ENCODE data around the gene HTT. TPM values are rescaled to one million over a fixed set of nuclear protein-coding genes. Genes with fewer than 3 reads are reported as not detected.
A peak's percentile ranks its signal among the peaks of the same experiment; 100 is the strongest.

Gene HTT
- total RNA-seq, 1 experiment from 2014 or later = 64.4 TPM

GRCh38 chr4:3252831-3253641 is 178.6 kb downstream of the HTT start:
- no peaks in the 10 kb centered on the region for H3K23me2 ChIP-seq (ENCODE audit: insufficient read length, low read depth, low read length, poor library complexity, severe bottlenecking)
- H3K79me1 ChIP-seq (ENCODE audit: insufficient read depth, low read depth, low read length, poor library complexity, severe bottlenecking) = no peaks in the 10 kb centered on the region
- H3T11ph ChIP-seq (ENCODE audit: low read length) = no peak overlapping the region
- H3K27ac Mint-ChIP-seq = no peak overlapping the region; a peak in 1 of 7 replicates
- no peak overlapping the region for H3K4ac ChIP-seq (ENCODE audit: low read depth, low read length)
- H3K4me1 ChIP-seq (ENCODE audit: insufficient read depth, low read length) = no peaks in the 10 kb centered on the region; the same call in 1 of the 2 replicates
- H2AFZ ChIP-seq (ENCODE audit: low read length) = no peak overlapping the region
- H3K36me3 Mint-ChIP-seq (ENCODE audit: insufficient read depth in 1 of 3, low read depth in 3 of 3) = no peaks in the 10 kb centered on the region
- H2AK5ac ChIP-seq (ENCODE audit: insufficient read length, low read length) = no peak overlapping the region
- H3K9me3 ChIP-seq (ENCODE audit: control insufficient read depth, low read depth, low read length) = no peaks in the 10 kb centered on the region
- no peak overlapping the region for H4K8ac ChIP-seq (replicated peaks; ENCODE audit: insufficient read length, low read depth, low read length)
- no peaks in the 10 kb centered on the region for H3K27me3 ChIP-seq (ENCODE audit: insufficient read depth, low read length)
- H3K56ac ChIP-seq (ENCODE audit: insufficient read length, low read depth, low read length) = no peak overlapping the region
- no peak overlapping the region for H2BK12ac ChIP-seq (ENCODE audit: insufficient read length, low read depth, low read length)
- no peaks in the 10 kb centered on the region for H3K9me3 Mint-ChIP-seq
- no peak overlapping the region for H2BK5ac ChIP-seq (ENCODE audit: insufficient read length, low read length)
- peaks cover 4 to 11% of the 10 kb centered on the region in 2 experiments for H3K4me1 Mint-ChIP-seq
- no peak overlapping the region for H3K27ac ChIP-seq (ENCODE audit: insufficient read length, low read depth, low read length)
- H3K27me3 Mint-ChIP-seq (ENCODE audit: low read depth) = no peaks in the 10 kb centered on the region; the same call in 1 of the 2 replicates
- TF ChIP-seq CTCF (conservative IDR thresholded peaks at IDR 0.05) = no peak
- H2BK20ac ChIP-seq (ENCODE audit: low read depth, low read length, poor library complexity, severe bottlenecking) = no peak overlapping the region
- no peak overlapping the region for H4K5ac ChIP-seq (ENCODE audit: insufficient read length, low read depth, low read length)
- H3K9ac ChIP-seq (ENCODE audit: extremely low read depth, insufficient read length, low read length) = no peak overlapping the region
- H4K20me1 ChIP-seq (ENCODE audit: control insufficient read depth, insufficient read depth, insufficient read length) = peaks cover 4% of the 10 kb centered on the region
- WGBS (ENCODE audit: extremely low coverage, insufficient read length, low lambda C conversion rate) = no CpG with 5 or more reads among the region's 38 CpGs
- no peak overlapping the region for H3K18ac ChIP-seq (ENCODE audit: insufficient read length, low read depth, low read length)
- no peaks in the 10 kb centered on the region for H3K79me2 ChIP-seq (ENCODE audit: insufficient read depth, low read length)
- H3K23ac ChIP-seq (ENCODE audit: insufficient read length, low read depth, low read length) = no peak overlapping the region
- no peak overlapping the region for H4K91ac ChIP-seq (ENCODE audit: insufficient read length, low read depth, low read length)
- H2BK15ac ChIP-seq (ENCODE audit: low read depth, low read length) = no peak overlapping the region
- no peak overlapping the region for H2BK120ac ChIP-seq (ENCODE audit: low read depth, low read length, poor library complexity, severe bottlenecking)
- H3K4me3 Mint-ChIP-seq = no peak overlapping the region
- H3K14ac ChIP-seq (ENCODE audit: insufficient read depth, low read length) = no peak overlapping the region
- DNase-seq = peak; percentile 27
- H3K4me2 ChIP-seq (ENCODE audit: insufficient read depth, insufficient read length, low read length) = no peak overlapping the region
